ENCODE results near the gene CCDC152. TPM values are rescaled to one million over a fixed set of nuclear protein-coding genes. Genes with fewer than 3 reads are reported as not detected.
"Not testable (repeated sequence)": the region's sequence is repeated elsewhere in the genome, so short reads cannot be mapped to it uniquely, and the experiment has no call there.

The CCDC152 gene
- total RNA-seq, 1 donor from 2014 or later: 6.0 TPM

DNA sequence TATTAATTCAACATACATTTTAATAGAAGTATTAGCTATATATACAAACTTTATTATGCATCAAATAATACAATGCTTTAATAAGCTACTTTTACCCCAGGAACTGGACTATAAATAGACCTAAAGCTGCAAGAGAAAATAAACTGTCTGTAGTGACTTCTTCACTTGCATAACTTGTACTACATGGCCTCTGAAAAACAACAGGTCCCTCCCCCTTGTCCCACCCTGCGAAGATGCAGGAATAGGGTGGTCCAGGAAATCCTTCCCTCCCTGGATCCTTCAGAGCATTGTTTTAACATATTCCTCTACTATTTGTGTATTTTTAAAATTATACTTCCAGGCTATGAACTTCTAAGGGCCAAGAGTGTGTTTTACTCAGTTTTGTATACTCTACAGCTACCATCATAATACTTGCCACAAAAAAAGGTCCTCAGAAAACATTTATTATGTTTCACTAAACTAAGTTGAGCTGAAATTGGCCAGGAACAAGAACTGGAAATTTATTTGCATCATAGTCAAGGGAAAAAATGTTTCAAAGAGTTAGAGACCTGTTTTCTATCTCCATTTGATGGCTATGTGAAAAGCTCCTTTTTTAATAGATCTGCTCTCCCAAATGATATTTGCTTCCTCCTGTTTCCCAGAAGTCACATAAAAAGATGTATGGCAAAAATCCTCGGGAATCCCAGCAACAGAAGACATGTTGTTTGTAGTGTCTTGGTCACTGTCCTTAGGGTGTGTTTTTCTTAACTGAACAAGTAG, 70.3 kb downstream of the CCDC152 start:
- intact Hi-C loops (cut with micrococcal nuclease): no loop called here
- Mint-ChIP-seq H3K27ac (no peak overlapping the region), H3K4me3 (ENCODE audit: low read depth) (no peak overlapping the region)

DNA sequence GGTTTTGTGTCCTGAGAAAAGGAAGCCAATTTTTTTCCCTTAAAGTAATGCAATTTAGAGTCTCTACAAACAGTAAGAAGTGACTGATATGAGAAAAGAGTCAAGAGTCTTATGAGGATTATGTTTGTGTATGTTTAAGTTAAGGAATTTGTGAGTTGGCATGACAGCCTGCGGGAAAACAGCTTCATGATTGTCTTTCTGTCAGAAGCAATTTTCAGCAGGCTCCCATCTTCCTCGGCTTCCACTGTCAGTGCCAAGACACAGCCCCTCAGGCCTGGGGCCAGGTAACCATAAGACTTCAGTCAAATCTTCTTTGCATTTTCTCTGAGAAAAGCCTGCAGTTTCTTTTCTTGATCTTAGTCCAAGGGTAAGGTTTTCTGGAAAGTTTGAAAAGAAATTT, 72.1 kb downstream of the CCDC152 start:
- H3K27me3 Mint-ChIP-seq (ENCODE audit: low read depth): peaks cover 10% of the 10 kb centered on the region
- no peaks in the 10 kb centered on the region for H3K9me3 Mint-ChIP-seq
- H3K4me1 Mint-ChIP-seq (ENCODE audit: low read depth): no peaks in the 10 kb centered on the region
- H3K4me3 Mint-ChIP-seq (ENCODE audit: low read depth): no peak overlapping the region
- no peaks in the 10 kb centered on the region for H3K36me3 Mint-ChIP-seq (ENCODE audit: low read depth)
- H3K27ac Mint-ChIP-seq: no peak overlapping the region
- intact Hi-C loops (cut with micrococcal nuclease): no loop called here
- DNase-seq (ENCODE audit: low spot score): no peak

More for the DNA sequence above, 70.3 kb downstream of the CCDC152 start:
- peaks cover 10% of the 10 kb centered on the region for H3K27me3 Mint-ChIP-seq (ENCODE audit: low read depth)
- no peaks in the 10 kb centered on the region for H3K4me1 Mint-ChIP-seq (ENCODE audit: low read depth)
- no peaks in the 10 kb centered on the region for H3K36me3 Mint-ChIP-seq (ENCODE audit: low read depth)
- no peak for DNase-seq (ENCODE audit: low spot score)
- H3K9me3 Mint-ChIP-seq: no peaks in the 10 kb centered on the region

DNA sequence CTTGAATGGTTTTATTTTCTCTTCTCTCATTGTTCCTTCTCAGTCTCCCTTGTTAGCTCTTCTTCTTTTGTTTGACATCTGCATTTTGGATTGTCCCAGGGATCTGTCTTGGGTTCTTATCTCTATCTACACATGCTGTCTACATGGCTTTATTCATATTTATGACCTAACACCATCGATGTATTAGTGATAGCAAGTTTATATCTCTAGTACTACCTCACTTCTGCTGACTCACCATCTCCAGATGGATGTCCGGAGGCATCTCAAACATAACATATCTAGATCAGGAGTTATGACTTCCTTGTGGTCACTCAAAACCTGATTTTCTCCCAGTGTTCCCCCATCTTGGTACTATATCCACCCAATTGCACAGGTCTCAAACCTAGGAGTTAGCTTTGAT, 74.3 kb downstream of the CCDC152 start:
- Mint-ChIP-seq H3K27me3 (ENCODE audit: low read depth) (peaks cover 10% of the 10 kb centered on the region), H3K4me3 (ENCODE audit: low read depth) (no peak overlapping the region), H3K4me1 (ENCODE audit: low read depth) (no peaks in the 10 kb centered on the region), H3K36me3 (ENCODE audit: low read depth) (no peaks in the 10 kb centered on the region), H3K27ac (no peak overlapping the region), H3K9me3 (no peaks in the 10 kb centered on the region)
- intact Hi-C loops (cut with micrococcal nuclease): no loop called here
- DNase-seq (ENCODE audit: low spot score): no peak

DNA sequence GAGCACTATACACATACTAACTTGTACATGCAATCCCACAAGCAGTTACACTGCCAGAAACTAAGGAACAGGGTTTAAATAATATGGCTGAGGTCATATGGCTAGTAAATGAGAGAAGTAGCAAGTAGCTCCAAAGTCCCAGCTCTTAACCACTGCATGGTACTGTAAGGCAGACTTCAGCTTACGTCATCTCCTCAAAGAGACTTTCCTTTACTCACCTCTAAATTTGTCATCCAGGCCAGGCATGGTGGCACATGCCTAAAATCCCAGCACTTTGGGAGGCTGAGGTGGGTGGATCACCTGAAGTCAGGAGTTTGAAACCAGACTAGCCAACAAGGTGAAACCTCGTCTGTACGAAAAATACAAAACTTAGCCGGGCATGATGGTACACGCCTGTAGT, 75.4 kb downstream of the CCDC152 start:
- no peaks in the 10 kb centered on the region for H3K36me3 Mint-ChIP-seq (ENCODE audit: low read depth)
- no peaks in the 10 kb centered on the region for H3K4me1 Mint-ChIP-seq (ENCODE audit: low read depth)

DNA sequence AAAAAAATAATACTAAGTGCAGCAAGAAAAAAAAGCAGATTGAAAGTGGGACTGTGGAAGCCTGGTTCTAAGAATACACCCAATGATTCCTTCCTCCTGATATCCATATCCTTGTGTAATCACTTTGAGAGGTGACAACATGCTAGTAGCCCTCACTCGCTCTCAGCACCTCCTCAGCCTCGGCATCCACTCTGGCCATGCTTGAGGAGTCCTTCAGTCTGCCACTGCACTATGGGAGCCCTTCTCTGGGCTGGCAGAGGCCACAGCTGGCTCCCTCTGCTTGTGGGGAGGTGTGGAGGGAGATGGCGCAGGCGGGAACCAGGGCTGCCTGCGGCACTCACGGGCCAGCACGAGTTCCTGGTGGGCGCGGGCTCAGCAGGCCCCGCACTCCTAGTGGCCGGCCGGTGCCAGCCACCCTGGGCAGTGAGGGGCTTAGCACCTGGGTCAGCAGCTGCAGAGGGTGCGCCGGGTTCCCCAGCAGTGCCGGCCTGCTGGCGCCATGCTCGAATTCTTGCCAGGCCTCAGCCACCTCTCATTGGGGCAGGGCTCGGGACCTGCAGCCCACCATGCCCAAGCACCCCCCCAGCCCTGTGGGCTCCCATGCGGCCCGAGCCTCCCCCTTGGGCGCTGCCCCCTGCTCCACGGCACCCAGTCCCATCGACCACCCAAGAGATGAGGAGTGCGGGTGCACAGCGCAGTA, 79.6 kb downstream of the CCDC152 start:
- H3K36me3 Mint-ChIP-seq (ENCODE audit: low read depth): no peaks in the 10 kb centered on the region
- no peak overlapping the region for H3K4me3 Mint-ChIP-seq (ENCODE audit: low read depth)
- H3K9me3 Mint-ChIP-seq: no peaks in the 10 kb centered on the region
- intact Hi-C loops (cut with micrococcal nuclease): no loop called here
- no peaks in the 10 kb centered on the region for H3K4me1 Mint-ChIP-seq (ENCODE audit: low read depth)
- H3K27ac Mint-ChIP-seq: no peak overlapping the region
- H3K27me3 Mint-ChIP-seq (ENCODE audit: low read depth): no peaks in the 10 kb centered on the region
- DNase-seq (ENCODE audit: low spot score): no peak

More for the DNA sequence above, 75.4 kb downstream of the CCDC152 start:
- Mint-ChIP-seq H3K4me3 (ENCODE audit: low read depth) (no peak overlapping the region), H3K9me3 (no peaks in the 10 kb centered on the region), H3K27ac (no peak overlapping the region), H3K27me3 (ENCODE audit: low read depth) (peaks cover 8% of the 10 kb centered on the region)
- no peak for DNase-seq (ENCODE audit: low spot score)
- intact Hi-C loops (cut with micrococcal nuclease): no loop called here

DNA sequence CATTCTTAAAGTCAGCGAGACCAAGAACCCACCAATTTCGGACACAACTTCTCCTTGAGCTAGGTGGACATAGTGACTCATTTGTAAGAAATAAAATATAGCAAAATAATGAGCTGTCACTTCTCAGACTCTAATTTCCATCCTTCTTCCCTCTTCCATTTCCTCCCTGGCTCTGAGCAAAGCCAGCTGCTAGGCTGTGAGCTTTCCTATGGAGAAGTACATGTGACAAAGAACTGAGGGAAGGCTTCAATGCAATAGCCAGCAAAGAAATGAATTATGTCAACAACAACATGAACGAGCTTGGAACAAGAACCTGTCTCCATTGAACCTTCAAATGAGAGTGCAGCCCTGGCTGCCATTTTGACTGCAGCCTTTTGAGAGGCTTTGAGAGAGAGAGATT, 81.0 kb downstream of the CCDC152 start:
- H3K27me3 Mint-ChIP-seq (ENCODE audit: low read depth): no peaks in the 10 kb centered on the region
- H3K4me1 Mint-ChIP-seq (ENCODE audit: low read depth): no peaks in the 10 kb centered on the region
- H3K4me3 Mint-ChIP-seq (ENCODE audit: low read depth): no peak overlapping the region
- H3K36me3 Mint-ChIP-seq (ENCODE audit: low read depth): no peaks in the 10 kb centered on the region
- intact Hi-C loops (cut with micrococcal nuclease): no loop called here
- H3K27ac Mint-ChIP-seq: no peak overlapping the region
- no peak for DNase-seq (ENCODE audit: low spot score)
- H3K9me3 Mint-ChIP-seq: no peaks in the 10 kb centered on the region

DNA sequence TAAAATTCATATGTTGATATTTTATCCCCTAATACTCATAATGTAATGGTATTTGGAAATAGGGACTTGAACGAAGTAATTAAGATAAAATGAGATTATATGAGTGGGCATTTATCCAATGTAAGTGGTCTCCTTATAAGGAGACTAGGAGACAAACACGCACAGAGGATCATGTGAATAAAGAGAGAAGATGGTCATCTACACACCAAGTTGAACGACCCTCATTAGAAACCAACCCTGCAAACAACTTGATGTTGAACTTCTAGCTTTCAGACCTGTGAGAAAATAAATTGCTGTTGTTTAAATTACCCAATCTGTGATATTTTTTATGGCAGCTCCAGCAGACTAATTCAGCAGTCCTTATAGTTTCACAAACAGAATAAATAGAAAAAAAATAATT, 82.6 kb downstream of the CCDC152 start:
- Mint-ChIP-seq H3K27ac (no peak overlapping the region), H3K4me3 (ENCODE audit: low read depth) (no peak overlapping the region), H3K27me3 (ENCODE audit: low read depth) (no peaks in the 10 kb centered on the region), H3K4me1 (ENCODE audit: low read depth) (no peaks in the 10 kb centered on the region), H3K9me3 (no peaks in the 10 kb centered on the region), H3K36me3 (ENCODE audit: low read depth) (no peaks in the 10 kb centered on the region)
- no peak for DNase-seq (ENCODE audit: low spot score)
- intact Hi-C loops (cut with micrococcal nuclease): no loop called here

DNA sequence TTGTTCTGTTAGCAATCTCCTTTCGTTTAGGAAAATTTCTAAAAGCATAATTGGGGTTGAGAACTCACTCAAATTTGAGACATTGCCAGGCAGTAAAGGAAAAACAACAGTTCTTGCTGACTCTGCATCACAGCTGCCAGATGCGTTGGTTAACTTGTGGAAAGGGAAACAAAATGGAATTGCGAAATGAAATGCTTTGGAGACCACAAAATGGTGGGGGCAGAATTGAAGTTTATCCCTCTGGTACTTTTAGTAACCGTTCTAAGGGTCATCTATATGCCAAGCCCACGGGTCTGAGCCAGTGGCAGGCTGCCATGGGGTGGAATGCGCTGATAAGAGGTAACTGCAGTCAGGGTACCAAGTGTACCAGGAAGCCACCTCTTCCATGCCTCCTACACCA, 83.7 kb downstream of the CCDC152 start:
- no peaks in the 10 kb centered on the region for H3K9me3 Mint-ChIP-seq
- no peak overlapping the region for H3K4me3 Mint-ChIP-seq (ENCODE audit: low read depth)
- no peaks in the 10 kb centered on the region for H3K36me3 Mint-ChIP-seq (ENCODE audit: low read depth)
- H3K4me1 Mint-ChIP-seq (ENCODE audit: low read depth): no peaks in the 10 kb centered on the region
- DNase-seq (ENCODE audit: low spot score): no peak
- no peaks in the 10 kb centered on the region for H3K27me3 Mint-ChIP-seq (ENCODE audit: low read depth)
- intact Hi-C loops (cut with micrococcal nuclease): no loop called here
- H3K27ac Mint-ChIP-seq: no peak overlapping the region

DNA sequence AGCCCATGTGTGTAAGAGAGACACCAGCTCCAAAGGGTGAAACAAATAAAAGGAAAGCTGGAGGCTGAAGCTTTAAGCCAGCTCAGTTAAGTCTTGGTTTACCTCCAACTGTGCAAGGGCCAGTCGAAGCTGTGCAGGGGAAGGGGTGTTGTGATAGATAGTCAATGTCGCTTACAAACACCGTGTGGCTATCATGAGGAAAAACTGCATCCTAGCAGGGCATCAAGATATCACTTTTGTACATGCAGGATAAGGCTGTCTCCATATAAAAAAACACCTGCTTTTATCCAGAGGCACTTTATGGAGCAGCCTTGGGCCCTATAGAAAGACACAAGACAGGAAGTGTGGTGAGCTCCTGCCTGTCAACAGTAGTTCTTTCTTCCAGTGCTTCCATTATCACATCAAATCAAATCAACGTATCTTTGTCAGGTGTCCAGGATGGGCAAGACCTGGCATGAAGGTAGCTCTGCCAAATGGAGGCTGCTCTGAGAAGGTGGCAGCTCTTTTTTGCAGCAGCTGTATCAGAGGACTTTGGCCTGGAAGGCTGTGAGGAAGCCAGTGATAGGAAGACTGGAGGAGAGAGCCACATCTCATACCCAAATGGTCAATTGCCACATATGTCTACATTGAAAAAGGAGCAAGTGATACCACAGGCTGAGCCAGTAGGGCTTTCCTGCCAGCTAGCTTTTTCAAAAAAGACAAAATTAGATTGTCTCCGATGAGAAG, 84.4 kb downstream of the CCDC152 start:
- H3K4me1 Mint-ChIP-seq (ENCODE audit: low read depth): no peaks in the 10 kb centered on the region

DNA sequence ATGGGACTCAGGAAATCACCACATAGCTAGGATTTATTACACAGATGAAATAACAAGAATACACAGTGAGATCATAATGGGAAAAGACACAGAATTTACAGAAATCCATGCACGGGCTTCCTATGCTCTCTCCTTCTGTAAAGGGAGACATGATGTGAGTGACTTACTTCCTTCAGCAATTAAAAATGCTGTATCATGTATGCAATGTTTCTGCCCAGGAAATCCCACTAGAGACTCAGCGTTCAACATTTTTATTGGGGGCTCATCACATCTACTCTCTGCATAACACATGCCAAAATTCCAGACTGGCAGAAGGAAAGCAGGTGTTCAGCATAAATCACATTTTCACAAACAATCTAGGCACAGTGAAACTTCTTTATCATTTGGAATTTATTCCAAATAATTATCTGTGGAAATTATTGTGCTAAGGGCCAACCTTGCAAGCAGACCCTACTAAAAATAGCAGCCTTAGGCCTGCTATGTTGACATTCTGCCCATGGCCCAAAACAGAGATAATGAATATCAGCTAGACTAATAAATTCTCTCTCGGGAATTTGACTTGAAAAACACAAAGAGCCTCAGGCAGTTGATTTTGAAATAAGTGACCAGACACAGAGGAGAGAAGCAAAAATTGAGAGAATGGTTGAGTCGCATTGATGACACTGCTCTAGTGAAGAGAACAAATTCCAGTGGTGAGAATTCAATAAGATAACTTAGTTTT, 86.5 kb downstream of the CCDC152 start:
- Mint-ChIP-seq H3K36me3 (ENCODE audit: low read depth) (no peaks in the 10 kb centered on the region), H3K4me3 (ENCODE audit: low read depth) (no peak overlapping the region), H3K27ac (no peak overlapping the region), H3K9me3 (no peaks in the 10 kb centered on the region), H3K27me3 (ENCODE audit: low read depth) (no peaks in the 10 kb centered on the region), H3K4me1 (ENCODE audit: low read depth) (no peaks in the 10 kb centered on the region)
- intact Hi-C loops (cut with micrococcal nuclease): no loop called here
- DNase-seq (ENCODE audit: low spot score): no peak

More for the DNA sequence above, 84.4 kb downstream of the CCDC152 start:
- no peak overlapping the region for H3K4me3 Mint-ChIP-seq (ENCODE audit: low read depth)
- no peaks in the 10 kb centered on the region for H3K36me3 Mint-ChIP-seq (ENCODE audit: low read depth)
- no peaks in the 10 kb centered on the region for H3K9me3 Mint-ChIP-seq
- DNase-seq (ENCODE audit: low spot score): no peak
- intact Hi-C loops (cut with micrococcal nuclease): no loop called here
- no peaks in the 10 kb centered on the region for H3K27me3 Mint-ChIP-seq (ENCODE audit: low read depth)
- H3K27ac Mint-ChIP-seq: no peak overlapping the region

DNA sequence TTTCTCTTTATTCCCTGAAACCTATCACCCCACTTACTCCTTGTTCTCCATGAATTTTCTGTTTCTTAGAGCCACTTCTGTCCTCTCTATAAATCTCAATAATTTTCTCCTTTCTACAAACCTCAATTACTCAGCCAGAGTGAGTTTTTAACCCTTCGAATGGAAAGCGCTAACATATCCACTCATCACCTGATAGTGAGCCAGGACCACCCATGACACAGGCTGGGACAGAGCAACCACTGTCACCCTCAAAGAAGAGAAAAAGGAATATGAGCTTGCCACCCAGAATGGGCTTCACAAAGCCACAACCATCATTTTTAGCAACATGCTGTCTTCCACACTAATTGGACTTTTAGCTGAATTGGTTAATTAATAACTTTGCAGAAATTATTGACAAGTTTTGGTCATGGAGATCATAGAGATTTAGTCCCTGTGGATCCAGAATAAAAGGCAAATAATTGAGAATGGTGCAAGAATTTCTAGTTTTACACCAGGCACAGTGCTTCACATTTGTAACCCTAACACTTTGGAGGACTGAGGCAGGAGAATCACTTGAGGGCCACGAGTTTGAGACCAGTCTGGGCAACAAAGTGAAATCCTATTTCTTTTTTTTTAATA, 87.2 kb downstream of the CCDC152 start:
- H3K36me3 Mint-ChIP-seq (ENCODE audit: low read depth): no peaks in the 10 kb centered on the region
- intact Hi-C loops (cut with micrococcal nuclease): no loop called here

DNA sequence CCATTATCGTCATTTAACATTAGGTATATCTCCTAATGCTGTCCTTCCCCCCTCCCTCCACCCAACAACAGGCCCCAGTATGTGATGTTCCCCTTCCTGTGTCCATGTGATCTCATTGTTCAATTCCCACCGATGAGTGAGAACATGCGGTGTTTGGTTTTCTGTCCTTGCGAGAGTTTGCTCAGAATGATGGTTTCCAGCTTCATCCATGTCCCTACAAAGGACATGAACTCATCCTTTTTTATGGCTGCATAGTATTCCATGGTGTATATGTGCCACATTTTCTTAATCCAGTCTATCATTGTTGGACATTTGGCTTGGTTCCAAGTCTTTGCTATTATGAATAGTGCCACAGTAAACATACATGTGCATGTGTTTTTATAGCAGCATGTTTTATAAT, 87.8 kb downstream of the CCDC152 start:
- H3K4me3 Mint-ChIP-seq (ENCODE audit: low read depth); H3K36me3 Mint-ChIP-seq (ENCODE audit: low read depth): not testable (repeated sequence)

More for the DNA sequence above, 87.2 kb downstream of the CCDC152 start:
- Mint-ChIP-seq H3K27me3 (ENCODE audit: low read depth) (no peaks in the 10 kb centered on the region), H3K4me1 (ENCODE audit: low read depth) (no peaks in the 10 kb centered on the region), H3K9me3 (no peaks in the 10 kb centered on the region), H3K4me3 (ENCODE audit: low read depth) (no peak overlapping the region), H3K27ac (no peak overlapping the region)
- DNase-seq (ENCODE audit: low spot score): no peak

More for the DNA sequence above, 87.8 kb downstream of the CCDC152 start:
- intact Hi-C loops (cut with micrococcal nuclease); H3K27me3 Mint-ChIP-seq (ENCODE audit: low read depth); H3K9me3 Mint-ChIP-seq; DNase-seq (ENCODE audit: low spot score); H3K27ac Mint-ChIP-seq; H3K4me1 Mint-ChIP-seq (ENCODE audit: low read depth): not testable (repeated sequence)

All from activated T-helper 2 cell treated with anti-CD3 and anti-CD28 coated beads, Interferon-gamma antibody, Interleukin-2, Interleukin-4, amounts not matched to agents 10 μg/mL and 5 μg/mL and 100 μg/mL, durations not matched to agents 14 hours and 24 hours and 36 hours (primary cell).